Stimulated activated CD8-positive, alpha-beta memory T cell treated with anti-CD3 and anti-CD28 coated beads, Interleukin-15, amount 100 ng/mL, for 1 hour (primary cell): ENCODE measurements around the gene ASTN2.

Source experiments
- DNase-seq: peaks from one replicate; pipeline ENCODE4 v3.0.0-alpha.2; 2020; ENCODE audit warnings: low read depth

The ASTN2 gene

DNA sequence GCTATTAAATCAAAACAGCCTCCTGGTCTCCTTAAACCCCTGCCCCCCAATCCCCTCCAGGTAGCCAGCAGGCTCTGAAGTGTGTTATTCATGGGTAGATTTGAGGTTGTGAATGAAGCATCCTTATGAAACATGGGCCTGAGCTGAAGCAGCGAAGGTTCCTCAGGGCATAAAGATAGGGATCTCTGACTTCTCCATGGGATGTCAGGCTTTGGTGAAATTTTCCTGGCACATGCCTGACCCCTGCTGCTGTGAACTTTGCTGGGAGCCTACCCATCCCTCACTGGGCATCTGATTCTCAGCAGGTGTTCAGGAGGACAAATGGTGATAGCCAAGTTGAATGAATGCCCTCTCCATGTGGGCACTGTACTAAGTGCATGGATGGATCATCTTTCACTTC is 250.3 kb downstream of the ASTN2 start:
- no peak for DNase-seq

DNA sequence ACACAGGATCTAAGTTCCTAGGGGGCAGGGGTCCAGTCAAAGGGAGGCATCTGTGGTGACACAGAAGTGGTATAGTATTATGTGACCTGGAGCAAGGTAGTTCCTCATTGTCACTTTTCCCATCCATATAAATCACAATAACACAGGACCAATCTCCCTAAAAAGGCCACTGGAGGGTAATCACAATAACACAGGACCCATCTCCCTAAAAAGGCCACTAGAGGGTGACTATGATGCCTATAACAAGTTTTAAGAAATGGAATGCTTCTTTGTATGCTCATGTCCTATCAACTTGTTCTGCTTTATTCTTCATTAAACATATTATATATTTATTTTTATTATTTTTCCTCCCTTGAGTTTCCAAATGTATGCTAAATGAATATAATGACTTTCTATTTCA is 254.6 kb downstream of the ASTN2 start:
- no peak for DNase-seq

DNA sequence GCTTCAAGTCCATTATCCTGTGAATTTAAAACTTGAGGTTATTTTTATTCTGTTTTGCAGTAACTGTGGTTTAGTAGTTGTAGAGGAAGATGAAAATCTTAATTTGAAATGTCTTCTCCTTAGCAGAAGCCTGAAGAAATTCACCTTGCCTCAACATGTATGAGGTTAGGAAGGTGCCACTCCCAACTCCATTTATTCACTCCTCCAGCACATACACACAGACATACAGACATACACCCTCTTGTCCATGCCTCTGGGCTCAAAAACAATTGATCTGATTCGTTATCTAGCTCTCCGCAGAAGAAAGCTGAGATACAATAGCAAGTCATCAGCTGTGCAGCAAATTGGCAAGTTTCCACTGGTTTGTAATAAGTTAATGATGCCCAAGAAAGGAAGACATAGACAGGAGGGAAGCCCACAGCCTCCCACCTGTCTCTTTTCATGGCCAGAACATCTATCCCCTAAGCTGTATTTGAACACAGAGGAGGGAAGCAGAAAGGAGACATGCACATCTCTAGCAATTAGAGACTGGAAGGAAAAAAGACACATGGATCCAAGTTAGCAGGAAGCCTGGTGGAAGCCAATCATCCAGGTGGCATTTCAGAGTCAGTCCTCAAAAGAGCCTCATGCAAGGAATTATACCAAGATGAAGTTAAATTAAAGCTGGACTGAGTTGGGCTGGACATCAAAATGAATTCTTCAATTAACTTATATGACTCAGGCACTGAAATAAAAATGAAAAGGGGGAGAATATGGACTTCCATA is 257.9 kb downstream of the ASTN2 start:
- DNase-seq = no peak

DNA sequence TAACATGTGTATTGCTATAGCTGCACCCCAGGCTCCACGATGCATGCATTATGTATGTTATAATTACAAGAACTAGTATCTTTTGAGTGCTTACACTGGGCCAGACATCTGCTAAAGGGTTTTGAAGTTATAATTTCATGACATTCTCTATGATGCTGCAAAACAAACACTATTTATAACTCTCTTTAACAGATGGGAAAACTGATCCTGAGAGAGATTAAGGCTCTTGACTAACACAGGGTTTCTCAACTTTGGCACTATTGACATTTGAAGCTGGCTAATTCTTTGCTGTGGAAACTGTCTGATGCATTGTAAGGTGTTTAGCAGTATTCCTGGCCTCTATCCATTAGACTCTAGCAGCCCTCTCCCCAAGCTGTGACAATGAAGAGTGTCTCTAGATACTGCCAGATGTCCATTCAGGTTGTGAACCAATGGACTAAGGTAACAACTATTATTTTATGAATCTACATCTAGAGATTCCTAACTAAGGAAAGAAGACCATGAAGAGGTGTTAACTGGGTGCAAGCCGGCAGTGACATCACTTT is 258.6 kb downstream of the ASTN2 start:
- no peak for DNase-seq

DNA sequence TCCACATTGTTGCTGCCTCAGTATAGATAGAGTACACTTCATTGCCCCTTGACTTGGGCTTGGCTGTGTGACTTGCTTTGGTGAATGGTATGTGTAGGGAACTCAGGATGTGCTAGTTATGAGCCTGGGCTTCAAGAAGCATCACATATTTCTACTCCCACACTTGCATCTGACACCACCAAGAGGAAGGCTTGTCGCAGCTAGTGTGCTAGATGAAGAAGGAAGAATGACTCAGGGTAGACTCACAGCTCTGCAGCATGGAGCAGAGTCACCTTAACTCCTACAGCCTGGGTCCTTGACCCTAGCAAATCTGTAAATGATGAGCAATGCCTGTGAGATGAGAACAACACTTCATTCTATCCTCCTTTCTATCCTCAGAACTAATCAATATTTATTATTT is 261.8 kb downstream of the ASTN2 start:
- DNase-seq = no peak

DNA sequence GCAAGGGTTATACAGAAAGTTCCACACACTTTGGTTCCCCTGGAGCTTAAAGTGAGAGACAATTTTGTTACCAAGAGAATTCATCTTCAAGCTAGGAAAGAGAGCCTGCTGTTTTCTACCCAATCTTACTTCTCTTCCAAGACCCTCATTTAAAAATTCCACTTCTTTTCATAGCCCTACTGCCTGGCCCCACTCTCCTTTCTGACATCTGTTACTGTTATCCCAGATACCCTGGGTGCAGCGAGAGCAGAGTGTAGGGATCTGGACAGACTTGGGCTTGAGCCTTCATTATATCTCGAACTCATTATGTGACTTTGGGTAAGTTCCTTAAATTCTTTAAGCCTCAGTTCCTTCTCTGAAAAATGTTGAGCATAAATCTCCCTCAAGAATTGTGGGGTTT is 263.1 kb downstream of the ASTN2 start:
- DNase-seq = no peak

GRCh38 chr9:117149996-117150395 is 264.9 kb downstream of the ASTN2 start:
- DNase-seq = no peak

DNA sequence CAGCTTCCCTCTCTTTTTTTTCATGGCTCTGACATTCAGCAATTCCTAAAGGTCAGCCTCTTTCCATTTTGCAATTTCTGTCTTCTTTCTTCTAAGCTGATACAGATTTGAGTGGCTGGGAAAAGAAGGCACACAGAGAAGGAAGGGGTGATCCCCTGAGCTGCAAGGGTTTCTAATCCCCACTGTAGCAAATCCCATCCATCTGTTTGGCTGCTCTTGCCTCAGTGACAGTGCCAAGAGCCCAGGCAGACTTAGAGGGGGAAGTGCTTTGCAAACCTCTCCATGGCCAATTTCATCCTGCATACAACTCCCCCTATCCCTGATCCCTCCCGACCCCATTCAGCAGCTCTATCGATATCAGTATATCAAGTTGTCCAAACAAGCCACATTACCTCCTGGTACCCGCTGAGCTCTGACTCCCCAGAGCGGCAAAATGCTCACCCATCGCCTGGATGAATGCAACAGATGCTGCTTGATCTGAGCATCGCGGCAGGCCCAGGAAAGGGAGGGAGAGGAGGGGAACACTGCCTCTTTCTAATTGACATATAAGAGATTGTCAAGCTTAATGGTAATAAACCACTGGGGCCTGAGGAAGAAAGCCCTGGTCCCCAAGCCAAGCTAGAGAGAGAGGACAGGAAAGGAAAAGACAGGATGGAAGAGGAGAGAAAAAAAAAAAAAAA is 268.9 kb downstream of the ASTN2 start:
- no peak for DNase-seq

GRCh38 chr9:117145081-117145480 is 269.8 kb downstream of the ASTN2 start:
- DNase-seq = no peak

DNA sequence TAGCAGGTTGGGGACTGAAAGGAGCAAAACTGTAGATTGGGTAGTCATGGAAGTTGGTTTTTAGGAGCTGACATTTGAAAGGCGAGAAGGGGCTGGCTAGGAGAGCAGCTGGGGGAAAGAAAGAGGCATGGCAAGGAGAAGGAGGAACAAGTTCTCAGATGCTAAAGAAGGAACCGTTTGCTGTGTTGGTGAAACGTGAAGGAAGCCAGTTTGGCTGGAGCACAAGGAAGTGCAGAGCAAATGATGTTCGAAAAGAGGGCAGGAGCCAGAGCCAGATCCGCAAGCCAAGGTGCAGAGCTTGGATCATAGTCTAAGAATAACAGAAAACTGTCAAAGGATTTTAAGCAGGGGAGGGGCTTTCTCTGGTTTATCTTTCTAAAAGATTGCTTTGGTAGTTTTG is 276.6 kb downstream of the ASTN2 start:
- DNase-seq = no peak

DNA sequence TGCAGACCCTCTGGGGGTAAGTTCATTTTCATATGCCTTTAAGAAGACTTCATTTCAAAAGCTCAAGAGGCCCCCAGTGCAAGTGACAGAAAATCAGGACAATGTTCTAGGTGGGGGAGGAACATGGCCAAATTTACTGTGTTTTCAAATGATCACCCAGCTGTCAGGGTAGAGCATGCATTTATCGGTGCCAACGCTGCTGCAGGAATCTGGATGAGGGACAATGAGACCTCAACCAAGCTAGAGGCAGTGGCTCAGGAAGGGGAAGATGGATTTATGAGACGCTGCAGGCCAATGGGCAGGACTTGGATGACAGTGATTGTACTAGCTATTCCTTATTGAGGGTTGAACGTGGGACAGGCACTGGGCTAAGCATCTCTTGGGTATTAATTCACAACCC is 278.4 kb downstream of the ASTN2 start:
- no peak for DNase-seq

DNA sequence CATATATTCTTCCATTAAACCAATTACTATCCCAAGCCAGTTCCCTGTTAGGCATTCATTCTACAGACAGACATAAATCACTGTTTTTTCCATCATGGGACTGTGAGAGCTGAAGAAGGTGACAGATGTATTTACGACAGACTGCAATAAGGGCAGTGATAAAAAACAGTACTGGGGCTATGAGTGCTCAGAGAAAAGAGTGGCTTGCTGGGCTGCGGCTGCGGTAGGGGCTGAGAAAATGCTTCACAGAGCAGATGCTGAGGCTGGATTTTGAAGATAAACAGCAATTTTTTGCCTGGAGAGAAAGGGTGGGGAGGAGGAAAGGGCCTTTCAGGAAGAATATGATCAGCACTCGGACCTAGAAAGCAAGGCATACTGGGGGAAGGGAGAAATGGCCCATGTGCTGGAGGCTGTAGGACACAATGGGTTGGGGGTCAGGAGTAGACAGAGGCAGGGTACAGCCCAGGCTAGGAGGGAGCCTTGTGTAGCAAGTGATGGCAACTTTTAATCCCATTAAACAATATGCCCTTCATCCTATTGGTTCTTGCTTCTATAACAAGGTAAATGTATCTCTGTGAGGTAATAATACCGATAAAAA is 279.3 kb downstream of the ASTN2 start:
- DNase-seq = no peak

DNA sequence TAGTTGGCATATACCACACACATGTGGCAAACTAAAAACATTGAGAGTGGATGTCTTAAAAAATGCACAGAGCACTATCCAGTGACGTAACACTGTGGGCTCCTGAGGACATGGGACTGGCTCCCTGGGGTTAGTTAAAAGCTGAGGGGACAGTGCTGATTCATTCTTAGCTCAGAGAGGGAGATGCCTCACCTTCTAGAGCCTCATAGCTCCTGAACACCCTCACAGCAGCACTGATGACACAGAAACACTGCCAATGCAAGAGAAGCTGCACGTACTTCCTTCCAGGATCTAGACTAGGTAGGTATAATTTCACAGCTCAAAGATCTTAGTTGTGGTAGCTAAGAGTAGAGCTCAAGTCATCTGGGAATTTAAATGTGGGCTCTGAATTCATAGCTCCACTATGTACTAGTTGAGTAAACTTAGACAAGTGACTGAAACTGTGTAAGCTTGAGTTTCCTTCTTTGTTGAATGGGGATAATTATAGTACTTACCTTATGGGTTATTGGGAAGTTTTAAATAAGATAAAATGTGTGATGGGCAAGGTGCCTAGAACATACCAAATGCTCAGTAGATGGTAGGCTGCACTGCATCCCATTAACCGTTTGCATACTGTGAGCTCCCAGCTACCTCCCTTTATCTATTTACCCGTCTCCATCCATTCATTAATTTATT is 279.9 kb downstream of the ASTN2 start:
- no peak for DNase-seq

- DNase-seq = no peak
Measured at GRCh38 chr9:117126871-117127270, 288.0 kb downstream of the ASTN2 start.

DNA sequence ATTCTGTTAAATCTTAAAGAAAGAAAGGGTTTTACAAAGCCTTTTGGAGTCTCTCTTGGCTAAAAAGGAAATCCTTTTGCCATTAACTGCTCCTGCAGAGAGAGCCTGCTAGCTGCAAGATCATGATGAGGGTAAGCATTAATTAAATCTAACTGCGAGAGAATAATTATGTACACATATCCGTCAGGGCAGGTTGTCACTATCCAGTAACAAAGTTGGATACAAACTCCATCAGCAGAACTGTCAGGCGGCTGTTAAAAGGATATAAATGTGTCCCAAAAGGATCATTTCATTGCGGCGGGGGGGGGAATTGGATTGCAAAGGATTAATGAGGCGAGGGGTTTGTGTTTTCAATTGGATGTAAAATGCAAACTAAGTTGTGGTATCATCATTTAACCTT is 289.3 kb downstream of the ASTN2 start:
- no peak for DNase-seq

DNA sequence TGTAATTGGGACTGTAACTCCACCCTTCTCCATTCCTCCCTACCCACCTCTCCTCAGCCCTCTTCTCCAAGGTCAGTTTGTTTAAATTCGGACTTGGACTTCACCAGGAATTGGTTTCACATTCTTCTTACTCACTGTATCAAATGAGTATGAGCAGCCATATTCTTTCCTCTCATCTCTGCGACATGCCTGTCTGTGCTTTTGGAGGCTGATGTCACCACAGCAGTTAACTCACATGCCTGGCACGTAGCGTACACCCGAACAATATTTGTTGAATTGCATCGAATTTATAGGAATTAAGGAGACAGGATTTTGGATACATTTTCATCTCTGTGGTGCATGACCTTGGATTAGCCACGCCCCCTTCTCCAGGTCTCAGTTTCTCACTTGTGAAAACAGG is 291.1 kb downstream of the ASTN2 start:
- no peak for DNase-seq

DNA sequence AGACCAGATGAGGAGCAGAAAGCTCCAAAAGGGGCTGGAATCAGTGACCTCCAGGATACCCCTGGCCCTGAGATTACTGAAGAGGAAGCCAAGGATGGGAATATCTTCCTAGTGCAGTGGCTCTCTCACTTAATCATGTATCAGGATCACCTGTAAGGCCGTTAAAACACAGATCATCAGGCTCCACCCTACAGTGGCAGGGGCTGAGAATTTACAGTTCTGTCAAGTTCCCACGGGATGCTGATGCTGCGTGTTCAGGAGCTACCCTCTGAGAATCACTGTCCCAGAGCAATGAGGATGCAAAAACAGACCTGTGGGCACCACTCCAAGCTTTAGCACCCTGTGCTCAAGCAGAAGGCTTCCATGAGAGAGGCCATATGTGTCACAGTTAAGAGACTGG is 291.9 kb downstream of the ASTN2 start:
- DNase-seq = no peak

- no peak for DNase-seq
Measured at GRCh38 chr9:117122102-117122501, 292.8 kb downstream of the ASTN2 start.

DNA sequence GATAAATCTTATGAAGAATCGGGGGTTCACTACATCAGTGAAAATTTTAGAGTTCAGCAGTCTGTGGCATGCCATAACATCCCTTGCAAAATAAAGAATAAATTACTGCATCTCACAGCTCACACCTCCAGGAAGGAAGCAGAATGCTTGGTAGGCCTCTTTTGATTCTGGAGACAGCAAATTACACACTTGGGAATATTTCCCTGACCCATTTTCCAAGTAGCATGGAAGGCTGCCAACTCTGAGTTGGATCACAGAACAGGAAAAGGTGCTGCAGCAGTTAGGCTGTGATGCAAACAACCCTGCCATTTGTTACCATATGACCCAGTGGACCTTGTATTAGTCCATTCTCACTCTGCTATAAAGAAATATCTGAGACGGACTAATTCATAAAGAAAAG is 293.5 kb downstream of the ASTN2 start:
- DNase-seq = no peak

- DNase-seq = no peak
Measured at GRCh38 chr9:117120061-117120460, 294.8 kb downstream of the ASTN2 start.

DNA sequence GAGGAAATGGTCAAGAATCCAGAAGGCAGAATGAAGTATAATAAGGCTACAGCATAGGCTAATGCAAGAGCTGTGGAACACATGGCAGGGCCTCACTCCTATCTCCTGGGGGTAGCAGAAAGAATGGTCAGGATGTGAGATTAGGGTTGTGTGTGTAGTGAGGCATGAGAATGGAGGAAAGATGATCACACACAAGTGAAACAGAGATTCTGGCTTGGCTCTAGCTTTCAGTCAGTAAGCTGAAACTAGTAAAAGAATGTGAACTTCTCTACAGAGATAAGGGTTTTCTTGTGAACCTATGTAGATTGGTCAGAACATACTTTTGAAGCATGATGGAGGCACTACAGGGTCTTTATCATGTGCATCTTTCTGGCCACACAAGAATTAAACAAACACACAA is 298.8 kb downstream of the ASTN2 start:
- no peak for DNase-seq

GRCh38 chr9:117114768-117115167 is 300.1 kb downstream of the ASTN2 start:
- no peak for DNase-seq
